CD4-positive, CD25-positive, alpha-beta regulatory T cell (primary cell): ENCODE measurements around the gene DPEP1. TPM values are rescaled to one million over a fixed set of nuclear protein-coding genes. Genes with fewer than 3 reads are reported as not detected.
A peak's percentile ranks its signal among the peaks of the same experiment; 100 is the strongest.

Experiments used
- ATAC-seq, 2 donors: fragments of 150-1000 bp; cut with Tn5 transposase; one replicate each; pipeline ENCODE4 v1.10.0; 2021; ENCODE audit warnings: low read depth in 2 of 2, moderate number of reproducible peaks in 2 of 2, moderate library complexity in 1 of 2
- DNase-seq, 3 donors: peaks; one replicate each; pipeline versions ENCODE4 v3.0.0 to v3.0.0-alpha.2; 2012 to 2022; ENCODE audit warnings: mixed read lengths in 1 of 3
- H3K27ac ChIP-seq: one replicate; pipeline ENCODE4 v1.7.0; 2013; ENCODE audit warnings: mild to moderate bottlenecking, low read length; ENCODE audit not compliant: insufficient read depth, poor library complexity, severe bottlenecking
- H3K27me3 ChIP-seq: one replicate; pipeline ENCODE4 v1.7.0; 2013; ENCODE audit warnings: low read length; ENCODE audit not compliant: control insufficient read depth, insufficient read depth
- H3K36me3 ChIP-seq: one replicate; pipeline ENCODE4 v1.7.0; 2013; ENCODE audit warnings: mild to moderate bottlenecking, low read length, moderate library complexity; ENCODE audit not compliant: control insufficient read depth, insufficient read depth
- H3K4me1 ChIP-seq: 2 replicates; pipeline ENCODE4 v1.7.0; 2013; ENCODE audit warnings: mild to moderate bottlenecking, low read length; ENCODE audit not compliant: insufficient read depth, control insufficient read depth, poor library complexity, severe bottlenecking
- H3K4me3 ChIP-seq: one replicate; pipeline ENCODE4 v1.7.0; 2013; ENCODE audit warnings: low read depth, mild to moderate bottlenecking, low read length, moderate library complexity
- H3K9me3 ChIP-seq, 2 experiments: 1 replicate in 1 of 2; 2 replicates in 1 of 2; pipeline ENCODE4 v1.7.0; 2013; ENCODE audit warnings: low read length in 2 of 2, mild to moderate bottlenecking in 1 of 2, moderate library complexity in 1 of 2; ENCODE audit not compliant: control insufficient read depth in 2 of 2
- H3K27ac Mint-ChIP-seq, 3 donors: one replicate each; pipeline ENCODE4 v1.8.0; 2020 to 2022; ENCODE audit warnings: mild to moderate bottlenecking in 3 of 3, mixed read lengths in 3 of 3, moderate library complexity in 2 of 3
- H3K27me3 Mint-ChIP-seq: one replicate; pipeline ENCODE4 v1.8.0; 2022; ENCODE audit warnings: mild to moderate bottlenecking, mixed read lengths
- H3K36me3 Mint-ChIP-seq: one replicate; pipeline ENCODE4 v1.8.0; 2020; ENCODE audit warnings: mixed read lengths
- H3K4me1 Mint-ChIP-seq, 4 donors: one replicate each; pipeline ENCODE4 v1.8.0; 2020 to 2022; ENCODE audit warnings: mixed read lengths in 4 of 4, mild to moderate bottlenecking in 1 of 4
- H3K4me3 Mint-ChIP-seq, 4 donors: one replicate each; pipeline ENCODE4 v1.8.0; 2020 to 2022; ENCODE audit warnings: mild to moderate bottlenecking in 4 of 4, mixed read lengths in 4 of 4, moderate library complexity in 3 of 4
- H3K9me3 Mint-ChIP-seq, 7 donors: one replicate each; pipeline ENCODE4 v1.8.0; 2020 to 2022; ENCODE audit warnings: mixed read lengths in 7 of 7, mild to moderate bottlenecking in 3 of 7, moderate library complexity in 2 of 7
- polyA plus RNA-seq, 4 donors: library from polyadenylated mRNA; unstranded; fragments of 300-500 nt; fragmentation: Illumina TruSeq; gene quantifications; one replicate each; pipeline ENCODE4 v1.2.3, GENCODE V29; 2021
- total RNA-seq: library from RNA; stranded (reverse); gene quantifications from one replicate; pipeline ENCODE4 v1.2.3, GENCODE V29; 2022

The DPEP1 gene
- total and polyA plus RNA-seq, 5 donors from 2014 or later = not detected

DNA sequence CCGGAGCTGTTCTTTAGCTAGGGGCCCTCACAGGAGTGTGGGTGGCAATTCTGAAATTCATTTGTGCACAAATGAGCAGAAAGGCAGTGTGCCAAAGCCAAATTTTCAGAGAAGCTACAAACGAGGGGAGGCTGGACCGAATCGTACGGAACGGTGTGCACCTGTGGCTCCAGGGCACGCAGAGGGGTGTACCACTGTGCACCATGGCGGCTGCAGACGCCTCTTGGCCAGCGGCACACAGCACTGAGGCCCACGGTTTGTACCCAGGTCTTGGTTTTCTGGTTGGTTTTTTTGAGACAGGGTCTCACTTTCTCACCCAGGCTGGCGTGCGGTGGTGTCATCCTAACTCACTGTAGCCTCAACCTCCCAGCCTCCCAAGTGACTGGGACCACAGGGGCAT is 29.1 kb downstream of the DPEP1 start:
- DNase-seq (no peak), ATAC-seq (no peak)
- H3K27me3 ChIP-seq = no peaks in the 10 kb centered on the region
- peaks cover 31% of the 10 kb centered on the region for H3K36me3 ChIP-seq
- H3K36me3 Mint-ChIP-seq = peaks cover 11% of the 10 kb centered on the region
- H3K27ac Mint-ChIP-seq = no peak overlapping the region
- no peaks in the 10 kb centered on the region for H3K9me3 ChIP-seq
- H3K4me3 Mint-ChIP-seq = no peak overlapping the region
- H3K27ac ChIP-seq = no peak overlapping the region
- peaks cover 4% of the 10 kb centered on the region for H3K27me3 Mint-ChIP-seq
- H3K4me1 Mint-ChIP-seq = peaks cover 5 to 8% (median 7%) of the 10 kb centered on the region in 4 donors
- no peak overlapping the region for H3K4me3 ChIP-seq
- H3K4me1 ChIP-seq = peaks cover 6% of the 10 kb centered on the region
- peaks cover 0 to 2% (median 0%) of the 10 kb centered on the region in 7 donors for H3K9me3 Mint-ChIP-seq

- no peak for DNase-seq
- H3K36me3 Mint-ChIP-seq = peaks cover 14% of the 10 kb centered on the region
- H3K27me3 ChIP-seq = no peaks in the 10 kb centered on the region
- peaks cover 0 to 2% (median 0%) of the 10 kb centered on the region in 7 donors for H3K9me3 Mint-ChIP-seq
- no peak overlapping the region for H3K27ac ChIP-seq
- ATAC-seq = no peak
- H3K4me1 Mint-ChIP-seq = peaks cover 5 to 8% (median 7%) of the 10 kb centered on the region in 4 donors
- H3K4me3 ChIP-seq = no peak overlapping the region
- H3K27ac Mint-ChIP-seq = no peak overlapping the region
- peaks cover 31% of the 10 kb centered on the region for H3K36me3 ChIP-seq
- H3K4me3 Mint-ChIP-seq = peak overlapping the region in 1 of 4 donors; percentile 51
- no peaks in the 10 kb centered on the region for H3K9me3 ChIP-seq
- H3K27me3 Mint-ChIP-seq = peaks cover 4% of the 10 kb centered on the region
- H3K4me1 ChIP-seq = peaks cover 6% of the 10 kb centered on the region
Observed at GRCh38 chr16:89643769-89644300, 30.4 kb downstream of the DPEP1 start.

GRCh38 chr16:89645122-89645521 is 31.7 kb downstream of the DPEP1 start:
- peaks cover 4% of the 10 kb centered on the region for H3K27me3 Mint-ChIP-seq
- H3K27ac ChIP-seq = no peak overlapping the region
- no peak overlapping the region for H3K4me3 Mint-ChIP-seq
- H3K27me3 ChIP-seq = no peaks in the 10 kb centered on the region
- H3K9me3 ChIP-seq = no peaks in the 10 kb centered on the region
- ATAC-seq = no peak
- H3K9me3 Mint-ChIP-seq = peaks cover 0 to 2% (median 0%) of the 10 kb centered on the region in 7 donors
- peaks cover 18% of the 10 kb centered on the region for H3K36me3 Mint-ChIP-seq
- H3K4me1 Mint-ChIP-seq = peaks cover 5 to 8% (median 7%) of the 10 kb centered on the region in 4 donors
- peaks cover 36% of the 10 kb centered on the region for H3K36me3 ChIP-seq
- no peak overlapping the region for H3K4me3 ChIP-seq
- H3K27ac Mint-ChIP-seq = peak overlapping the region in 2 of 3 donors; percentile 43 to 55
- H3K4me1 ChIP-seq = peaks cover 6% of the 10 kb centered on the region
- no peak for DNase-seq

DNA sequence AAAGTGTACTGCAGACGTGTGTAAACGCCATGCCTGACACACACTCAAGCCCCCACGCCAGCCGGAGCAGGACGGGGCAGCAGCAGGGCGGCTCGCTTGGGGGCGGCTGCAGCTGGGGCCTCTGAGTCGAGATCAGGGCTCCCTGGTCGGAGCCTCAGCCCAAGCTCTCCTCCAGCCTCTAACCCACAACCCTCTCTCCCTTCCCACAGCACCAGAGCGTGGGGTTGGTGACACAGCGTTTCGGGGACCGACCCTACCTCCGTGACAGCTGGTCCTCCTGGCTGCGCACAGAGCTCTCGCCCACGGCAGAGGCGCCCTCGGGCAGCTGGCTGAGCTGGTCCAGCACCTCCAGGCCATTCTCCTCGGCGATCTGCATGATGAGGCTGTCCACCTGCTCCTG is 32.8 kb downstream of the DPEP1 start:
- no peaks in the 10 kb centered on the region for H3K27me3 Mint-ChIP-seq
- Histone ChIP-seq H3K27me3 (no peaks in the 10 kb centered on the region), H3K27ac (no peak overlapping the region), H3K36me3 (peaks cover 43% of the 10 kb centered on the region), H3K4me1 (peaks cover 1% of the 10 kb centered on the region), H3K9me3 (no peaks in the 10 kb centered on the region), H3K4me3 (no peak overlapping the region)
- ATAC-seq (no peak), DNase-seq (no peak)
- H3K36me3 Mint-ChIP-seq = peaks cover 18% of the 10 kb centered on the region
- H3K9me3 Mint-ChIP-seq = peaks cover 0 to 2% (median 0%) of the 10 kb centered on the region in 7 donors
- H3K4me1 Mint-ChIP-seq = peaks cover 0 to 3% (median 1%) of the 10 kb centered on the region in 4 donors
- no peak overlapping the region for H3K27ac Mint-ChIP-seq
- H3K4me3 Mint-ChIP-seq = no peak overlapping the region

DNA sequence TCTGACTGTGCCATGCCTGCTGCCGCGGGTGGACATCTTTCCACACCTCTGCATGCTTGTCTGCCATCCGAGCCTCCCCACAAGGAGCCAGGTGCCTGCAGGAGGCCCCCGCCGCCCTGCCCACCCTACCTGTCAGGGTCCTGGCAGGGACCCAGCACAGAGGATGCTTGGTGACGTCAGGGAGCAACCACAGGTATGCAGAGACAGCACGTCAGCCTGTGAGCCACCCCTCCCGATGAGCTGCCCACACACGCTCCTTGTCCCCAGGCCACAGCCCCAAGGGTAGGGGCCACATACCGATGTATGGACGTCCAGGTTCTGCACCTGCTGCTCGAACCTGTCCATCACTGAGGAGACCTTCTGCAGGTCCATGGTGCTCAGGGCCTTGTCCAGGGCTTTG is 33.5 kb downstream of the DPEP1 start:
- Histone ChIP-seq H3K4me3 (no peak overlapping the region), H3K27ac (no peak overlapping the region), H3K9me3 (no peaks in the 10 kb centered on the region), H3K27me3 (no peaks in the 10 kb centered on the region), H3K4me1 (no peaks in the 10 kb centered on the region), H3K36me3 (peaks cover 49% of the 10 kb centered on the region)
- H3K4me3 Mint-ChIP-seq = no peak overlapping the region
- no peak for ATAC-seq
- peaks cover 18% of the 10 kb centered on the region for H3K36me3 Mint-ChIP-seq
- no peaks in the 10 kb centered on the region for H3K27me3 Mint-ChIP-seq
- no peak overlapping the region for H3K27ac Mint-ChIP-seq
- no peak for DNase-seq
- peaks cover 0 to 2% (median 0%) of the 10 kb centered on the region in 4 donors for H3K4me1 Mint-ChIP-seq
- peaks cover 0 to 2% (median 0%) of the 10 kb centered on the region in 7 donors for H3K9me3 Mint-ChIP-seq

DNA sequence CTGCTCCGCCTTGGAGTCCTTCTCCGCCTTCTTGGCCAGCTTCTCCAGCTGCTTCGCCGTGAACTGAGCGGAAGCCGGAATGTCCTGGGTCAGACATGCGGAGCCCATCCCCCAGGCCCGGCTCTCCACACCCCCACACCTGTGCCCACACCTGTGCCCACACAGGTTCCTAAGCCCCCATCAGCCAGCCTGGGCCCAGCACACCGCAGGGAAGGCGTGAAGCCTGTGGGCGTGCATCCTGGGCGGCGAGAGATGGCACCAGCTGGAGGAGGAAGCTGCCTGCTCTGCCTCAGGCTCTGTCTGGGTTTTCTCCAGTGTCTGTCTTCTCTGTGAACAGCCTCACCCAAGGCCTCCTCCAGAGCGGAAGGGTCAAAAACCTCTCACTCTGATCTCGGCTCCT is 38.1 kb downstream of the DPEP1 start:
- DNase-seq (no peak), ATAC-seq (no peak)
- Mint-ChIP-seq H3K4me1 (peaks cover 0 to 25% (median 9%) of the 10 kb centered on the region in 4 donors), H3K9me3 (peaks cover 0 to 2% (median 0%) of the 10 kb centered on the region in 7 donors), H3K36me3 (peaks cover 6% of the 10 kb centered on the region), H3K27ac (no peak overlapping the region), H3K27me3 (no peaks in the 10 kb centered on the region), H3K4me3 (no peak overlapping the region)
- H3K4me1 ChIP-seq = peaks cover 5% of the 10 kb centered on the region
- H3K4me3 ChIP-seq = no peak overlapping the region
- no peak overlapping the region for H3K27ac ChIP-seq
- no peaks in the 10 kb centered on the region for H3K9me3 ChIP-seq
- H3K27me3 ChIP-seq = no peaks in the 10 kb centered on the region
- H3K36me3 ChIP-seq = peaks cover 33% of the 10 kb centered on the region

GRCh38 chr16:89653656-89654295 is 40.3 kb downstream of the DPEP1 start:
- Histone ChIP-seq H3K36me3 (peaks cover 26% of the 10 kb centered on the region), H3K4me3 (no peak overlapping the region), H3K27me3 (no peaks in the 10 kb centered on the region), H3K4me1 (peaks cover 21% of the 10 kb centered on the region), H3K27ac (no peak overlapping the region), H3K9me3 (no peaks in the 10 kb centered on the region)
- Mint-ChIP-seq H3K9me3 (no peaks in the 10 kb centered on the region), H3K27me3 (no peaks in the 10 kb centered on the region), H3K36me3 (peaks cover 5% of the 10 kb centered on the region), H3K4me3 (peak overlapping the region; percentile 45 to 69 (median 63)), H3K27ac (peak overlapping the region in 2 of 3 donors; percentile 17 to 80), H3K4me1 (peaks cover 0 to 35% (median 14%) of the 10 kb centered on the region in 4 donors)
- no peak for DNase-seq
- ATAC-seq = no peak
